K562 (cell line): Measurements from ENCODE around the gene LYZL6. TPM values are rescaled to one million over a fixed set of nuclear protein-coding genes. Genes with fewer than 3 reads are reported as not detected.

ENCODE experiments used
- ATAC-seq: fragments of 200-7000 bp; cut with Tn5 transposase; 3 replicates; pipeline ENCODE4 v1.9.1; 2020; ENCODE audit warnings: moderate library complexity
- BruUV-seq: library from RNA; stranded (reverse); fragments of 400-500 nt; replicated peaks from 2 replicates; lab custom pipeline; 2021; lab: Mats Ljungman, UMichigan
- CTCF ChIA-PET: fragments of 300-600 bp; formaldehyde crosslinking; extraction: SDS; loops from one replicate; lab custom pipeline; 2021; ENCODE audit warnings: low intra/inter-chr PET ratio; lab: Yijun Ruan, JAX
- POLR2A ChIA-PET: fragments of 300-600, 350-650 bp; sonication (Branson Sonifier 250); formaldehyde crosslinking; extraction: SDS; loops from one replicate; lab custom pipeline; 2021; ENCODE audit warnings: antibody characterized with exemption, inconsistent platforms; lab: Yijun Ruan, JAX
- DNase-seq, 4 experiments: peaks; one replicate each; pipeline versions ENCODE4 v3.0.0 to v3.0.0-alpha.2; 2011 to 2018; ENCODE audit warnings: low spot score in 3 of 4, mixed read lengths in 3 of 4; ENCODE audit errors: extremely low read depth in 1 of 4
- FAIRE-seq: peaks from 2 replicates; lab custom pipeline; 2011; peaks lifted over from hg19 to GRCh38; lab: Jason Lieb, UNC
- H2AFZ ChIP-seq: 2 replicates; pipeline ENCODE4 v1.6.0; 2011; ENCODE audit warnings: low read depth, low read length, control low read depth, inconsistent platforms
- H3K27ac ChIP-seq: fragments of 200-600 bp; 3 replicates; pipeline ENCODE4 v1.8.0; 2011; ENCODE audit warnings: low read depth, mild to moderate bottlenecking, control low read depth, inconsistent platforms, low read length, moderate library complexity, mixed read lengths; ENCODE audit errors: extremely low read depth
- H3K27me3 ChIP-seq, 2 experiments: fragments of 300-600 bp in 1 of 2; 2 replicates in 1 of 2; 3 replicates in 1 of 2; pipeline versions ENCODE4 v1.6.0 to v1.8.0; 2011; ENCODE audit warnings: inconsistent platforms in 2 of 2, low read length in 2 of 2, mild to moderate bottlenecking in 1 of 2, mixed read lengths in 1 of 2, moderate library complexity in 1 of 2; ENCODE audit not compliant: control insufficient read depth in 2 of 2, insufficient read depth in 2 of 2
- H3K36me3 ChIP-seq: fragments of 300-600 bp; 3 replicates; pipeline ENCODE4 v1.8.0; 2011; ENCODE audit warnings: mild to moderate bottlenecking, low read length, inconsistent platforms; ENCODE audit not compliant: control insufficient read depth, insufficient read depth
- H3K4me1 ChIP-seq, 2 experiments: fragments of 200-600 bp in 1 of 2; replicated peaks in 1 of 2; 2 replicates in 1 of 2; 3 replicates in 1 of 2; pipeline versions ENCODE4 v1.5.1 to v1.8.0; 2011; ENCODE audit warnings: inconsistent platforms in 2 of 2, low read length in 2 of 2, mild to moderate bottlenecking in 1 of 2, mixed read lengths in 1 of 2, moderate library complexity in 1 of 2; ENCODE audit not compliant: control insufficient read depth in 2 of 2, insufficient read depth in 2 of 2
- H3K4me2 ChIP-seq: 2 replicates; pipeline ENCODE4 v1.6.1; 2011; ENCODE audit warnings: low read length, control low read depth, inconsistent platforms, mixed read lengths; ENCODE audit not compliant: insufficient read depth
- H3K4me3 ChIP-seq: fragments of 200-600 bp; sonication (generic), shearing (Covaris generic); 2 replicates; pipeline ENCODE4 v1.5.1; 2016; ENCODE audit warnings: control low read depth, inconsistent platforms
- H3K79me2 ChIP-seq: fragments of 200-600 bp; 3 replicates; pipeline ENCODE4 v1.8.0; 2011; ENCODE audit warnings: low read length, inconsistent platforms; ENCODE audit not compliant: control insufficient read depth, insufficient read depth
- H3K9ac ChIP-seq, 2 experiments: 2 replicates each; pipeline versions ENCODE4 v1.6.0 to v1.6.1; 2011; ENCODE audit warnings: low read depth in 2 of 2, low read length in 2 of 2, control low read depth in 1 of 2, inconsistent platforms in 1 of 2, mild to moderate bottlenecking in 1 of 2, mixed read lengths in 1 of 2; ENCODE audit not compliant: insufficient read depth in 1 of 2
- H3K9me1 ChIP-seq: one replicate; pipeline ENCODE4 v1.6.0; 2011; ENCODE audit warnings: inconsistent platforms, mild to moderate bottlenecking, low read length, moderate library complexity; ENCODE audit not compliant: control insufficient read depth, insufficient read depth
- H3K9me3 ChIP-seq: replicated peaks from 2 replicates; pipeline ENCODE4 v1.5.1; 2011; ENCODE audit warnings: low read depth, low read length, inconsistent platforms; ENCODE audit not compliant: control insufficient read depth, insufficient read depth
- H4K20me1 ChIP-seq: replicated peaks from 2 replicates; pipeline ENCODE4 v1.6.1; 2011; ENCODE audit warnings: low read length, inconsistent platforms, mixed read lengths; ENCODE audit not compliant: control insufficient read depth, insufficient read depth
- KAT7 ChIP-seq: sonication (generic); formaldehyde crosslinking; IDR thresholded peaks from 2 replicates; pipeline ENCODE4 v1.8.0; 2022; ENCODE audit warnings: missing genetic modification reagents, mild to moderate bottlenecking, borderline replicate concordance
- KLF16 ChIP-seq: IDR thresholded peaks from 2 replicates; pipeline ENCODE4 v1.6.1; 2016; ENCODE audit warnings: antibody characterized with exemption
- MCM3 ChIP-seq: fragments of 450-650 bp; IDR thresholded peaks from 2 replicates; pipeline ENCODE4 v1.6.1; 2016
- MEIS2 ChIP-seq: fragments of 450-650 bp; IDR thresholded peaks from 2 replicates; pipeline ENCODE4 v1.6.1; 2014; ENCODE audit warnings: mild to moderate bottlenecking; ENCODE audit not compliant: partially characterized antibody
- MYNN ChIP-seq, 2 experiments: sonication (generic); formaldehyde crosslinking in 1 of 2; IDR thresholded peaks; 2 replicates each; pipeline versions ENCODE4 v1.5.0 to v1.6.1; 2016 to 2020; ENCODE audit warnings: antibody characterized with exemption in 1 of 2, missing genetic modification reagents in 1 of 2
- PBX2 ChIP-seq, 2 experiments: IDR thresholded peaks in 1 of 2; conservative IDR thresholded peaks in 1 of 2; 2 replicates each; pipeline ENCODE4 v1.6.1; 2016; ENCODE audit warnings: low read depth in 2 of 2, mild to moderate bottlenecking in 1 of 2, missing compliant biosample characterization in 1 of 2, missing genetic modification characterization in 1 of 2, moderate library complexity in 1 of 2
- PHF8 ChIP-seq: fragments of 200-600 bp; sonication (generic); IDR thresholded peaks from 2 replicates; pipeline ENCODE4 v1.6.1; 2012; ENCODE audit warnings: mixed run types, mild to moderate bottlenecking, inconsistent platforms, low read length, moderate library complexity, borderline replicate concordance
- PRMT5 ChIP-seq: sonication (generic); formaldehyde crosslinking; IDR thresholded peaks from 2 replicates; pipeline ENCODE4 v1.5.0; 2020; ENCODE audit warnings: missing genetic modification reagents
- SIX5 ChIP-seq, 2 experiments: IDR thresholded peaks; 2 replicates each; pipeline ENCODE4 v1.6.1; 2011; ENCODE audit warnings: low read length in 2 of 2, borderline replicate concordance in 1 of 2, low read depth in 1 of 2, mild to moderate bottlenecking in 1 of 2, moderate library complexity in 1 of 2; ENCODE audit not compliant: insufficient read depth in 1 of 2
- TCF7L2 ChIP-seq: fragments of 150-350 bp; IDR thresholded peaks from 2 replicates; pipeline ENCODE4 v1.6.1; 2016; ENCODE audit warnings: low read depth, mild to moderate bottlenecking, low read length, moderate library complexity
- ZNF311 ChIP-seq: fragments of 250-450 bp; sonication (Bioruptor Pico); IDR thresholded peaks from 2 replicates; pipeline ENCODE4 v1.4.0; 2020; ENCODE audit warnings: mild to moderate bottlenecking, moderate library complexity
- ZNF764 ChIP-seq: fragments of 250-450 bp; sonication (Bioruptor Pico); IDR thresholded peaks from 2 replicates; pipeline ENCODE4 v1.4.0; 2020; ENCODE audit warnings: low read depth, mild to moderate bottlenecking, moderate library complexity
- WGBS: fragments of 100-300 bp; shearing (Covaris generic); methylation state at CpG from one replicate; pipeline ENCODE4 v1.1.6; 2016; ENCODE audit warnings: low coverage, mixed read lengths; ENCODE audit not compliant: insufficient coverage; ENCODE audit errors: missing lambda C conversion rate; 5-methylcytosine and 5-hydroxymethylcytosine counted together
- in situ Hi-C: fragments of 300-500 bp; cut with MboI; formaldehyde crosslinking; loops from 4 replicates; pipeline ENCODE4 v1.15.0; 2018; ENCODE audit warnings: inconsistent platforms, mixed read lengths
- intact Hi-C: fragments of 100-400 bp; cut with micrococcal nuclease; formaldehyde crosslinking; loops from 2 replicates; pipeline ENCODE4 v1.14.2; 2022
- polyA plus RNA-seq, 8 experiments: library from polyadenylated mRNA; depleted of rRNA in 4 of 8; stranded (reverse) in 5 of 8; unstranded in 3 of 8; fragments of >200 nt; fragmentation: Nextera tagmentation in 2 of 8; fragmentation: Illumina TruSeq in 1 of 8; extraction: Ambion mirVana in 2 of 8; extraction: Trizol in 1 of 8; gene quantifications; 2 replicates each; pipeline versions ENCODE4 v1.2.1 to v1.2.3, GENCODE V29; 2011 to 2014; ENCODE audit warnings: inconsistent platforms in 1 of 8, missing spikeins in 1 of 8
- total RNA-seq, 7 experiments: library from RNA; depleted of rRNA in 6 of 7; stranded (reverse); fragments of >200 nt in 6 of 7; fragmentation: Illumina TruSeq in 2 of 7; extraction: Trizol in 2 of 7; gene quantifications; 2 replicates each; pipeline versions ENCODE4 v1.2.1 to v1.2.3, GENCODE V29; 2011 to 2021; ENCODE audit warnings: low replicate concordance in 1 of 7
- TF ChIP-seq, protein P1 (sequence below): fragments of 450-650 bp; IDR thresholded peaks from 2 replicates; pipeline ENCODE4 v1.6.1; 2017; ENCODE audit warnings: antibody characterized with exemption
- TF ChIP-seq, protein P2 (sequence below): fragments of 450-650 bp; IDR thresholded peaks from 2 replicates; pipeline ENCODE4 v1.6.1; 2016

The LYZL6 gene
- total and polyA plus RNA-seq, 9 of the 15 experiments (the other 6 are each of a cell fraction or from before 2014, with no cell fraction given): not detected

- Histone ChIP-seq H3K27me3 (no peaks in the 10 kb centered on the region), H3K27ac (no peak overlapping the region), H2AFZ (peak overlapping the region; percentile 74), H3K9ac (no peak overlapping the region), H3K4me1 (peaks cover 9 to 23% of the 10 kb centered on the region in 2 experiments; a peak in 4 of 5 replicates), H4K20me1 (no peaks in the 10 kb centered on the region), H3K4me2 (peak overlapping the region; percentile 44; the same call in 1 of the 2 replicates), H3K79me2 (no peaks in the 10 kb centered on the region), H3K9me1 (no peaks in the 10 kb centered on the region), H3K4me3 (no peak overlapping the region), H3K9me3 (no peaks in the 10 kb centered on the region), H3K36me3 (no peaks in the 10 kb centered on the region)
- no TSS peak for BruUV-seq
- intact Hi-C loops (no loop called here), in situ Hi-C loops (no loop called here)
- CTCF ChIA-PET: no interaction called here
- POLR2A ChIA-PET: interaction anchor here (0.6 to 1.4 kb wide), 4 partner anchors 11 to 162 kb away, joined by 3 to 6 read pairs (median 4); no protein-coding TSS in a partner anchor
- FAIRE-seq (no peak), DNase-seq (peak in 1 of 4 experiments; percentile 22), ATAC-seq (peak; percentile 60)
- 25% methylated on average over 11 of the region's 11 CpGs for WGBS
- TF ChIP-seq MEIS2: peak; percentile 84
- TF ChIP-seq SIX5 (IDR thresholded peaks at IDR 0.05; ENCODE audit: borderline replicate concordance in 1 of 2, insufficient read depth in 1 of 2, low read depth in 1 of 2, low read length in 2 of 2): no peak
- no peak for TF ChIP-seq PRMT5 (CRISPR knock-in tag)
- no peak for TF ChIP-seq ZNF764 (CRISPR knock-in tag)
- TF ChIP-seq MYNN (IDR thresholded peaks at IDR 0.05): no peak
- TF ChIP-seq MYNN (CRISPR knock-in tag; IDR thresholded peaks at IDR 0.05): no peak
- TF ChIP-seq KAT7 (CRISPR knock-in tag): no peak
- TF ChIP-seq MCM3: no peak
- no peak for TF ChIP-seq ZNF311 (CRISPR knock-in tag)
- TF ChIP-seq PBX2 (CRISPR knock-in tag; IDR thresholded peaks at IDR 0.05; ENCODE audit: low read depth): no peak
- peak; percentile 81 for TF ChIP-seq PBX2 (tag; conservative IDR thresholded peaks at IDR 0.05; ENCODE audit: low read depth)
- TF ChIP-seq KLF16: no peak
- TF ChIP-seq, protein P1, sequence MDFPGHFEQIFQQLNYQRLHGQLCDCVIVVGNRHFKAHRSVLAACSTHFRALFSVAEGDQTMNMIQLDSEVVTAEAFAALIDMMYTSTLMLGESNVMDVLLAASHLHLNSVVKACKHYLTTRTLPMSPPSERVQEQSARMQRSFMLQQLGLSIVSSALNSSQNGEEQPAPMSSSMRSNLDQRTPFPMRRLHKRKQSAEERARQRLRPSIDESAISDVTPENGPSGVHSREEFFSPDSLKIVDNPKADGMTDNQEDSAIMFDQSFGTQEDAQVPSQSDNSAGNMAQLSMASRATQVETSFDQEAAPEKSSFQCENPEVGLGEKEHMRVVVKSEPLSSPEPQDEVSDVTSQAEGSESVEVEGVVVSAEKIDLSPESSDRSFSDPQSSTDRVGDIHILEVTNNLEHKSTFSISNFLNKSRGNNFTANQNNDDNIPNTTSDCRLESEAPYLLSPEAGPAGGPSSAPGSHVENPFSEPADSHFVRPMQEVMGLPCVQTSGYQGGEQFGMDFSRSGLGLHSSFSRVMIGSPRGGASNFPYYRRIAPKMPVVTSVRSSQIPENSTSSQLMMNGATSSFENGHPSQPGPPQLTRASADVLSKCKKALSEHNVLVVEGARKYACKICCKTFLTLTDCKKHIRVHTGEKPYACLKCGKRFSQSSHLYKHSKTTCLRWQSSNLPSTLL: no peak
- no peak for TF ChIP-seq TCF7L2
- TF ChIP-seq, protein P2, sequence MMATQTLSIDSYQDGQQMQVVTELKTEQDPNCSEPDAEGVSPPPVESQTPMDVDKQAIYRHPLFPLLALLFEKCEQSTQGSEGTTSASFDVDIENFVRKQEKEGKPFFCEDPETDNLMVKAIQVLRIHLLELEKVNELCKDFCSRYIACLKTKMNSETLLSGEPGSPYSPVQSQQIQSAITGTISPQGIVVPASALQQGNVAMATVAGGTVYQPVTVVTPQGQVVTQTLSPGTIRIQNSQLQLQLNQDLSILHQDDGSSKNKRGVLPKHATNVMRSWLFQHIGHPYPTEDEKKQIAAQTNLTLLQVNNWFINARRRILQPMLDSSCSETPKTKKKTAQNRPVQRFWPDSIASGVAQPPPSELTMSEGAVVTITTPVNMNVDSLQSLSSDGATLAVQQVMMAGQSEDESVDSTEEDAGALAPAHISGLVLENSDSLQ: peak; percentile 58
- TF ChIP-seq PHF8: no peak
Observed at GRCh38 chr17:35900708-35901480, 42.6 kb downstream of the LYZL6 start.
